GM12891 (cell line): ENCODE measurements around the gene TBL3. TPM values are rescaled to one million over a fixed set of nuclear protein-coding genes. Genes with fewer than 3 reads are reported as not detected.

ENCODE experiments used
- DNase-seq: peaks from one replicate; pipeline ENCODE4 v3.0.0; 2011; ENCODE audit warnings: low spot score; ENCODE audit not compliant: insufficient read length
- FAIRE-seq: peaks from 2 replicates; lab custom pipeline; 2011; peaks lifted over from hg19 to GRCh38; lab: Jason Lieb, UNC
- PAX5 ChIP-seq: IDR thresholded peaks from 2 replicates; pipeline ENCODE4 v1.6.1; 2011; ENCODE audit warnings: low read length, moderate library complexity, mild to moderate bottlenecking; ENCODE audit not compliant: insufficient read depth, severe bottlenecking
- POLR2A ChIP-seq: IDR thresholded peaks from 2 replicates; pipeline ENCODE4 v1.6.1; 2011; ENCODE audit warnings: low read depth, low read length, control low read depth
- POLR2AphosphoS5 ChIP-seq: IDR thresholded peaks from 2 replicates; pipeline ENCODE4 v1.6.1; 2011; ENCODE audit warnings: low read depth, low read length, control low read depth
- POU2F2 ChIP-seq: IDR thresholded peaks from 2 replicates; pipeline ENCODE4 v1.6.1; 2011; ENCODE audit warnings: low read depth, mild to moderate bottlenecking, control low read depth, low read length, moderate library complexity
- SPI1 ChIP-seq: IDR thresholded peaks from 2 replicates; pipeline ENCODE4 v1.6.1; 2011; ENCODE audit warnings: low read depth, low read length, control low read depth
- TAF1 ChIP-seq: IDR thresholded peaks from 2 replicates; pipeline ENCODE4 v1.6.1; 2011; ENCODE audit warnings: low read depth, low read length, control low read depth
- polyA plus RNA-seq: library from polyadenylated mRNA; unstranded; fragments of >200 nt; gene quantifications from one replicate; pipeline ENCODE4 v1.2.1, GENCODE V29; 2012; ENCODE audit warnings: low read depth, missing spikeins, inconsistent platforms; ENCODE audit not compliant: missing spikeins

The TBL3 gene
- polyA plus RNA-seq: 28.8 TPM

GRCh38 chr16:1971796-1972489, at the start of gene TBL3:
Gene TBL3, plus strand, starts transcription at chr16:1972053. Its CDS starts 112 bp downstream, at chr16:1972165.
- DNase-seq (peak; percentile 99), FAIRE-seq (peak; percentile 100)
- TF ChIP-seq PAX5: peak; percentile 75
- TF ChIP-seq TAF1: peak; percentile 77
- peak; percentile 49 for TF ChIP-seq SPI1
- peak; percentile 92 for TF ChIP-seq POLR2AphosphoS5
- TF ChIP-seq POU2F2: peak; percentile 56; the same call in 1 of the 2 replicates
- peak; percentile 91 for TF ChIP-seq POLR2A

GRCh38 chr16:1922357-1922756, 49.5 kb upstream of the TBL3 start:
- FAIRE-seq: no peak
- DNase-seq: no peak
- no peak for TF ChIP-seq POLR2AphosphoS5

- FAIRE-seq (no peak), DNase-seq (no peak)
- TF ChIP-seq POLR2A: no peak
- no peak for TF ChIP-seq POLR2AphosphoS5
- no peak for TF ChIP-seq TAF1
- no peak for TF ChIP-seq POU2F2
- TF ChIP-seq SPI1: no peak
- no peak for TF ChIP-seq PAX5
These were observed 48.4 kb upstream of the TBL3 start for GRCh38 chr16:1923299-1924034.

GRCh38 chr16:1924095-1924494, 47.8 kb upstream of the TBL3 start:
- no peak for TF ChIP-seq POLR2A
- no peak for TF ChIP-seq POLR2AphosphoS5
- no peak for TF ChIP-seq POU2F2
- no peak for TF ChIP-seq PAX5
- FAIRE-seq: no peak
- DNase-seq: no peak

- no peak for DNase-seq
- TF ChIP-seq SPI1 (no peak), PAX5 (no peak), POLR2A (no peak), POLR2AphosphoS5 (no peak), POU2F2 (no peak), TAF1 (no peak)
- no peak for FAIRE-seq
These were observed 45.6 kb upstream of the TBL3 start for GRCh38 chr16:1926271-1926670.

- TF ChIP-seq POLR2AphosphoS5 (no peak), POLR2A (no peak), TAF1 (no peak), POU2F2 (no peak), SPI1 (no peak), PAX5 (no peak)
- FAIRE-seq (no peak), DNase-seq (no peak)
These were observed 42.7 kb upstream of the TBL3 start for GRCh38 chr16:1929105-1929504.

- DNase-seq: peak; percentile 100
- TF ChIP-seq POLR2AphosphoS5: no peak
- TF ChIP-seq SPI1: no peak
- TF ChIP-seq POLR2A: no peak
- no peak for TF ChIP-seq TAF1
- no peak for TF ChIP-seq POU2F2
- TF ChIP-seq PAX5: no peak
- peak; percentile 96 for FAIRE-seq
These were observed 42.1 kb upstream of the TBL3 start for GRCh38 chr16:1929578-1930337.

GRCh38 chr16:1930338-1930720, 41.5 kb upstream of the TBL3 start:
- FAIRE-seq (no peak), DNase-seq (no peak)
- TF ChIP-seq POLR2AphosphoS5 (no peak), PAX5 (no peak), TAF1 (no peak), SPI1 (no peak), POLR2A (no peak), POU2F2 (no peak)
